ENCODE measurements around the gene OLR1.

GRCh38 chr12:10130042-10130441 is 41.9 kb downstream of the OLR1 start, which contains the start of gene CLEC7A:
- TF ChIP-seq CTCF (IDR thresholded peaks at IDR 0.05; ENCODE audit: insufficient read depth, low read depth, low read length) (no peak), EZH2 (IDR thresholded peaks at IDR 0.05; ENCODE audit: insufficient read depth, low read length) (no peak)
